ENCODE results near the gene TMSB4X.
A peak's percentile ranks its signal among the peaks of the same experiment; 100 is the strongest.
"Not testable (repeated sequence)": the region's sequence is repeated elsewhere in the genome, so short reads cannot be mapped to it uniquely, and the experiment has no call there.

Gene TMSB4X

GRCh38 chrX:12997906-12998687 lies 23.2 kb downstream of the TMSB4X start:
- DNase-seq = no peak

GRCh38 chrX:12999422-12999821 lies 24.5 kb downstream of the TMSB4X start:
- DNase-seq = no peak

DNA sequence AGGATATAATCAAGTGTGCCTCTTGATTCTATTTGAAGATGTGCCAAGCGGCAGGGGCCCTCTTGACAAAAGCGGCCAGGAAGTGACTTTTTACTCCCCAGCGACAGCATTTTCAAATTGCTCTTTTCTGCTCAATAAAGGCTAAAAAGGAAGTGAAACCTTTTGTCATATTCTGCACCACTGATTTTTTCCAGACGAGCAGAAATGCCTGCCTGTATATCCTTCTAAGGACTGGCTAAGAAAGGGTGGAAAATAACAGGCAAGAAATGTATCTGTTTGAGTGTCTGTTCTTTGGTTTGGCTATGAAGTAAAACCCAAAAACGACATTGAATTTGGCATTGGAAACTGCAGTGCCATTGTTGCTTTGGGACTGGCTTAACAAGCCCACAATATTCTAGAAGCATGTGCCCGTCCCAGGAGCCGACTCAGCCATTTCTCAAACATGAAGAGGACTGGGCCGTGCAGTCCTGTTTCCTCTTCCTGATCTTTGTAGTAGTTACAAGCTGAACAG lies 25.4 kb downstream of the TMSB4X start:
- no peak for DNase-seq

DNA sequence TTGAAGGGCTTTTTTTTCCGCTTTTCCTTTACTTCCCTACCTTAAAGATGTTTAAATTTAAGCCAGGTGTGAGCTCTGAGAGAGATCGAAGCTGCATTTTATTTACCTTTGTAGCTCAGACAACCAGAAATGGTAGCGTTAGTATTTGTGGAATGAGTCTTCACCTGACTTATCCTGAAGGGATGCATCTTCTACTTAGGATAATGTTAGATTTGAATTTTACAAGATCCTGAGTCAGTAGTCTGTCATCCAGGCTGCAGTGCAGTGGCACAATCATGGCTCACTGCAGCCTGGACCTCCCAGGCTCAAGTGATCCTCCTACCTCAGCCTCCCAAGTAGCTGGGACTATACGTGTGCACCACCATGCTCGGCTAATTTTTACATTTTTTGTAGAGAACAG lies 26.2 kb downstream of the TMSB4X start:
- DNase-seq = no peak

DNA sequence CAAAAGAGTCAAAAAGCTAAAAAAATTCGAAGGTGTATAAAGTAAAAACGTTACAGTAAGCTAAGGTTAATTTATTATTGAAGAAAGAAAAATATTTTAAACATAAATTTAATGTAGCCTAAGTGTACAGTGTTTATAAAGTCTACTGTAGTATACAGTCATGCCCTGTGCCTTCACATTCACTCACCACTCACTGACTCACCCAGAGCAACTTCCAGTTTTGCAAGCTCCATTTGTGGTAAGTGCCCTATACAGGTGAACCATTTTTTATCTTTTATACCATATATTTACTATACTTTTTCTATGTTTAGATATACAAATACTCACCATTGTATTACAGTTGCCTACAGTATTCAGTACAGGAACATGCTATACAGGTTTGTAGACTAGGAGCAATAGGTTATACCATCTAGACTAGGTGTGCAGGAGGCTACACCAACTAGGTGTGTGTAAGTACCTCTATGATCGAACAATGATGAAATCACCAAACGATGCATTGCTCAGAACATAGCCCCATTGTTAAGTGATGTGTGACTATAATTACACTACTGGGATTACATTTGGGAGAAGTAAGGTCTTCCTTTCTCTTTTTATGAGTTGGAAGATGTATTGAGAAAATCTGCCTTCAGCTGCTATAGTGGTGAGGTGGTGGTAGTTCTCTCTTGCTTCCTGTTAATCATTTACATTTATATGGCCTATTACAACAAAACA lies 27.2 kb downstream of the TMSB4X start:
- DNase-seq = no peak

- DNase-seq = peak; percentile 15
Measured at GRCh38 chrX:13005661-13006473, 31.0 kb downstream of the TMSB4X start.

DNA sequence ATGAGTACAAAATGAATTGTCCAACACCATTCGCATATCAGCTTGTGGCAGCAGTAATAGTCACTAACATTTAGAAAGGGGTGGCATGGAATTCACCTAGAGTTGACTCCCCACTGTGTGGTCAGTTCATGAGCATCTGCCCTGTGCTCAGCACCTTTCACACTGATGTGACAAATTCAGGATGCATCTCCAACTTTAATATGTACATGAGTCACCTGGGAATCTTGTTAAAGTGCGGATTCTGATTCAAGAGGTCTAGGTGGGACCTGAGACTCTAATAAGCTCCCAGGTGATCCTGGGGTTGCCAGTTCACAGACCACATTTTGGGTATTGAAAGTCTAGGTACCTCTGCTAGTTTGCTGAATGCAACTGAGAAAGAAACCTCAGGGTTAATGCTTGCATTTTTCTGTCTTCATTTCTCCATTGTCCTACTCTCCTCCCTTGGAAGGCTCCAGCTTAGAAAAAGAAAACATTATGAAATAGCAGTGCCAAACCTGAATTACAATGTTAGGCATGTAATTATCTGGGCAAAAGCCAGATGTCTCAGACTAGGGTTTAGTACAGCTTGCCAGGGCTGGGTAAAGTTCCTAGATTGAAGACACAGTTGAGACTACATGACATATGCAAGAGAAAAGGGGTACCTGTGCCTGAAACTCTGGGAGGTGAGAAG lies 32.7 kb downstream of the TMSB4X start:
- DNase-seq = no peak

DNA sequence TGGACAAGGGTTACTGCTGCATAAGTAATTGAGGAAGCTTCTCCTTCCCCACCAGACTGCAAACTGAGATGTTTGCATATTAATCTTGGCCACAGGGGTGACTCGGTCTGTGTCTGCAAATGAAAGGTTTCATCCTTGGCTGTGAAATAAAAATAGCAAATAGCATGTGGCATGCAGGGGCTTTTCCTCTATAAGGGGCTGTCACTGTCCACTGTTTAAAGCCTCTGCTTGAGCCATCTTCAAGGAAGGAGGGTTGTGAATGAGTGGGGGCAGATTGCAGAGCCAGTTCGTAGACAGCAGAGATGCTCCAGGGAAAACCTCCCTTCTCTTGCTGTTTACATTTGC lies 33.3 kb downstream of the TMSB4X start:
- DNase-seq = no peak

DNA sequence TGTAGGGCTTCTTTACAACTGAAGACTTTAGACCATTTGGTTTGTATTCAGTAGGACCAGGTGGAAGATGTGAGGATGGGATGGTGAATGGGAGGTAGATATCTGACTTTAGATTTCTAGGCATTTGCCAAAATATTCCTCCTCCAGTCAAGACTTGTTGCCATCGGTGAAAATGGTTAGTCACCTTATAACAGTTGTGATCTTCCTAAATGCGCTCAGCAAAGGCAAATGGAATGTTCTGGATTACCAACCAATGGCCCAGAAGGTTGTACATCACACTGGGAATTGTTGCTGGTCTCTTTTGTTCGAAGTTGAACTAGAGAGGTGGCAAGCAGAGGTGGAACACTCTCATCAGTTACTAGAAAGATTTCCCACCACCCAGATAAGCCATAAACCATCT lies 33.9 kb downstream of the TMSB4X start:
- DNase-seq = no peak

DNA sequence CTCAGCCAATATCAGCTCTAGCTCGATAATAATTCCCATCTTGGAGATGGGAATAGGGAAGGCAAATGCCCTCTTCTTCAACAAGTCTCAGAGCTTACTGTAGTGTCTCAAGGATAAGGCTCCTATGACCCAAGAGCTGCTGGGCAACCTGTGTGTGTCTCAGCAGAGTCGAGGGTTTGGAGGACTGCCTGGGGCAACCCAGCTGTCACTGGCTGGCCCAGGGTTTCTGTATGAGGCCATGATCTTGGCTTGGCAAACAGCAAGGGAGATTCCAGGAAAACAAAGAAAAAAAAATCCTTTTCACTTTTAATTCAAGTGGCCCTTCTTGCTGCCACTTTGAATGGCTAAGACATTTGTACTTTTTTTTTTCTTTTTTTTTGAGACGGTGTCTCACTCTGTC lies 34.4 kb downstream of the TMSB4X start:
- DNase-seq = no peak

DNA sequence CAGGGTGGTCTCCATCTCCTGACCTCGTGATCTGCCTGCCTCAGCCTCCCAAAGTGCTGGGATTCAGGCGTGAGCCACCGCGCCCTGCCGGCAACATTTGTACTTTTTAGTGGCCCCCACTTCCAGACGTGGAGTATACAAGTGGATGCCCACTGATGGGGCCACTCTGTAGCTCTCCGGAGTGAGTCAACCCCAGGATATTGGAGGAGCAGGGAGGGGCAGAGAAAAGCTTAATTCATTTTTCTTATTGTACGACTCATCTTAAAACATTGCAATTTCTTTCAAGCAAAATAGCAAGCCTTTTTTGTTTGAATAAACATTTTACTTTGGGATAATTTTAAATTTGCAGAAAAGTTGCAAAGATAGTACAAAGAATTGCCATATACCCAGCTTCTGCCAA lies 34.9 kb downstream of the TMSB4X start:
- no peak for DNase-seq

DNA sequence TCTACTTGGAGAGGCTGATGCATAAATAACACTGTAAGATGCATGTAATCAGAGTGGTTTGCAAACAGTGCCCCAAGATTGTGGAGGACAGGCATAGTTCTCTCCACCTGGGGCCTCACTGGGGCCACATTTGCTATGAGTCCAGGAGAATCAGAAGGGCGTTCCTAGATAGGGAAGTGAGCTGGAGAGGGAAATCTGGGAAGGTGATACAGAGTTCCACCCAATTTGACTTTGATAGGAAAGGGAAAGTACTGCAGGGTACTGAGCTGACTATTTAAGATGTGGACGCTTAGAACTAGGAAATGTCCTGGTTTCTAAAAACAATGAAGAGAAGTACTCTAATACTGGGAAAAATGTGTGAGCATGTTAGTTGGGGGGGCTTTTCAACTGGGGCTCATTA lies 35.6 kb downstream of the TMSB4X start:
- DNase-seq = no peak

DNA sequence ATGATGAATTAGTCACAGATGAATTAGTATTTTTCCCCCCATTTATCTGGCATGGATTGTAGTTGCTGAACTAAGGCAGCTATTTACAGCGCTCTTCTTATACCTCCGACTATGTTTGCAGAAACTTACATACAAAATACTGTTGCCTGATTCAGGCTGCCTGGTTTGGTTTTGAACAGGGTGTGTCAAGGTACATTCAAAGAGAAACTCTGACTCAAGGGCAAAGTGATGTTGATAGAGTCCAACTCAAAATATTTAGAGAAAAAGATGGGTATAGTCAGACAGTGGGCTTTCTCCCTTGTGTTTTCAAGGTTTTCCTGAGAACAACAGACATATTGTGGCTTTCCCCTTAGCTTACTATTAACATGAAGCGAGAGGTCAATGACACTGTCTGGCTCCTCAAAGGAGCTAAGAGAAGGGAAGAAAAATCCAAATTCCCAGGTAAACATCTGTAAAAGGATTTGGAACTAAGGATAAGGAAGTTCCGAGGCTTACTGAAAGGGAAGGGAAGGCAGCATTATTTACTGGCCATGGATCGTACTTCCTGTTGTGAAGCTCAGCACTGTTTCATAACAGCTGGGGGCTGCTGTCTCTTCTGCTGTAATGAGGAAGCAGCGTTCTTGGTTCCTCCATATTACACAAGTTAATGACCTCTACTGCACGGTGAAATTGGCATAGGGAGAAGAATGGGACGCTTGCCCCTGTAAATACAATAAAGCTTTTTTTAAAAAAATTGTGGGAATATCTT lies 38.6 kb downstream of the TMSB4X start:
- DNase-seq = no peak

- no peak for DNase-seq
Measured at GRCh38 chrX:13014111-13015096, 39.5 kb downstream of the TMSB4X start.

DNA sequence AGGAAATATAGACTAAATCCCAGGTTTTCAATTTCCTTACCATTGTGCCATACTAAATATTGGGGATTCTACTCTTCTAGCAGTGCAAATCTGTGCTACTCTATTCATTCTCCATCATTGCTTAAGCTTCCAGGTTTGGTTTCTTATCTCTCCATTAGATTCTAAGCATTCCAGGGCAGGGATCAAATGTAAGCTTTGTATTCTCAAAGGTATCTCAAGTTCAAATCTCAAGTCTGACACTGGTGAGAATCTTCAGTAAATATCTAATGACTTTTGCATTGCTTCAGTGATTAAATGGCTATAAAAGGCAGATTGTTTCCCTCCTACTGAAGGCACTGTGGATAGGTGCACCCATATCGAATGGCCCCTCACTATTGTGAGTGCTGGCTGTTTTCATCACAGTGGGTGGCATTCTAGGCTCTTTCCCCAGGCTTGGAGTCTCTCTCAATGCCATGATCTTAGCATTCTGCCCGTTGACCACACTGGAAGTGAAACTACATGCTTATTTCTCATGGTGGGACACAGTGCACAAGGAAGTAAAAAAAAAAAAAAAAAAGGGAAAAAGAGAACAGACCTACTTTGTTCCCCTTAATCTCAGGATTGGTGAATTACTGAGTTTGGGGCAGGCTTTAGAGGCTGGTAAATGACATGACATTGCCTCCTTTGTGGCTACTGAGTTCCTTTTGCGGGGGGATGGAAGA lies 40.8 kb downstream of the TMSB4X start:
- no peak for DNase-seq

GRCh38 chrX:13016731-13017130 lies 41.8 kb downstream of the TMSB4X start:
- DNase-seq = not testable (repeated sequence)

- DNase-seq = no peak
Measured at GRCh38 chrX:13022926-13023325, 48.0 kb downstream of the TMSB4X start.

DNA sequence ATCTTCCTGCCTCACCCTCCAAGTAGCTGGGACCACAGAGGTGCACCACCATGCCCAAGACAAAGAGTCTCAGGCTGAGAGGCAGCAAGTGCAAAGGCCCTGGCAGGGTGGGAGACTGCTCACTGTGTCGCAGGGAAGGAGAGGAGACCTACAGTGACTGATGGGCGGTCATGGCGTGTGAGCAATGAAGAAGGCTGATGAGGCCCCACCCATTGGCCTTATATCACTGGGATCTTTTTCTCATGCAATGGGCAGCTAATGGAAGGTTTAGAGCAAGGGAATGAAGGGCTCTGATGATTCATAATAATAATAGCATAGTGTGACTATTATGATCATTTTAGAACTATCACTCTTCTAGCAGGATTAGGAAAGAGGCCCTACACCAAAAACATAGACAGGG lies 48.7 kb downstream of the TMSB4X start:
- no peak for DNase-seq

DNA sequence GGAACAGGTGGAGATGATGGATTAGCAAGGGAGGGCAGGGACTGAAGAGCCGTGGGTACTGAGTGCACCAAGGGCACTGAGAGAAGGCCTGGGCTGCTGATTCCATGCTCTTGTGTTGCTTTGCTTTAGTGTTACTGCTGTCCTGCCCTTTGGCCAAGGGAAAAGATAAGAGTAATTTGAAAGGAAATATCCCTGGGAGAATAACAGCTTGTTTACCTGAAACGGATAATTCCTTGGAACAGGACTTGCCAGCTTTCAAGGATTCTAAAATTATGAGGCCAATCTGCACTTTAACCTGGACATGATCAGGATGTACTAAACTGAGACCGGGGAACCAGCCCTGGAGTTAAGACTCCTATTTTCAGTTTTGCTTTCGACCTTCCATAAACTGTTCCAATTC lies 49.1 kb downstream of the TMSB4X start:
- DNase-seq = no peak

GRCh38 chrX:13024986-13025385 lies 50.1 kb downstream of the TMSB4X start:
- DNase-seq = no peak

Measured in NCI-H1105 treated with DMSO at 0.1 percent for 48 hours (cell line).